AML-193 (cell line): ENCODE results near the gene SLC25A52.
"Not testable (repeated sequence)": the region's sequence is repeated elsewhere in the genome, so short reads cannot be mapped to it uniquely, and the experiment has no call there.

Source experiments
- DNase-seq, 2 experiments: peaks; one replicate each; lab custom pipeline; 2025; lab: John Stamatoyannopoulos, UW

The SLC25A52 gene

DNA sequence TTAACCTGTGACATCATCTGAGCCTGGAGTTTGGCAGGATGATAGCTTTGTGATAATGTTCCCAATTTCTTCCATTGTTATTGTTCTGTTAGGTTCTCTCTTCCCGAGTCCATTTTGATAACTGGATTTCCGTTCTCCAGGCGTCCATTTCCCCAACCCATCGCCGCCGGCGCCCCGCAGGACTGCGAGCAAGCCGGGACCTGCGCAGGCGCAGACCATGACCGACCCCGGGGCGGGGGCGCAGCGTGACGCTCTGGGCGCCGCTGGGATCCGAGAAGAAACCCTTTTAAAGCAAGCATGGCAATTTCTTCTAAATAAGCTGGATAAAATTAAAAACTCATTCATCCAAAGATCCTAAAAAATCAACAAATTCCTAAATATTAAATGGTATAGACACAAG lies at the start of gene SLC25A52:
TSS of gene SLC25A52 (minus strand) at position 186 of the 400 bp plus-strand sequence. CDS start 219 bp downstream, outside the sequence.
- DNase-seq, result no peak

- DNase-seq, result not testable (repeated sequence)
These were observed 48.4 kb upstream of the SLC25A52 start for GRCh38 chr18:31809049-31809448.

DNA sequence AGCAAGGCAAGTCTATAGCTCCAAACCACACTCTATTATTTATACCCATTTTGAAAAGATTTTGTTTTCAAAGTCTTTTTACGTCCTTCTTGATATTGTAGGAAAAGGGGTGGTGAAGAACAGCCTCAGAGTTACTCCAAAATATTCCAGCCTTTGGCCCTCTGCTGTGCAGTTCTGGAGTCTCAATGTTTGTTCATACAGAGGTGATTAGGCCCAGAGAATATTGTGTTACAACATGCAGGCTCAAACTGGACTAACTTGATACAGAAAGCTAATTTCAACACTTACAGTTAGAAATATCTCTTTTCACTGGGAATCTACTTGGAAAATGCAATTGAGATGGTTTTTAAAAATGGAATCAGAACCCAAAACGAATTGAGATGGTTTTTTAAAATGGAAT lies 40.4 kb upstream of the SLC25A52 start:
- DNase-seq, result no peak

GRCh38 chr18:31799257-31799656 lies 38.6 kb upstream of the SLC25A52 start:
- DNase-seq, result not testable (repeated sequence)

GRCh38 chr18:31798399-31798798 lies 37.7 kb upstream of the SLC25A52 start:
- DNase-seq, result no peak

DNA sequence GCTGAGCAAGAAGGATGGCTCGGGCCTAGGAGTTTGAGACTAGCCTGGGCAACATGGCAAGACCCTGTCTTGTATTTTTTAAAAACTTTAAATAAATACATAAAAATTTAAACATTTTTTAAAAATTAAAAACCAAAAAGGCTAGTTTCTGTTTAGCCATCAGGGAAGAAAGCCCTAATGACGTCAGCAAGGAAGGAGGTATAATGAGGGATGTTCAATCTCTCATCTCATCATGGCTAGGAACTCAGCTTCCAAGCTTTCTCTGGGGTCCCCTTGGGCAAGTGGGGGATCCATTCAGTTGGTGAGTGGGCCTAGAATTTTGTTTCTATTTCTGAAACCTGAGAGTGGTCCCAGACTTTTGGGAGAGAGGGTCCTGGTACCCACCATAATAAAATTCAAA lies 35.1 kb upstream of the SLC25A52 start:
- no peak for DNase-seq

GRCh38 chr18:31793531-31793930 lies 32.9 kb upstream of the SLC25A52 start:
- no peak for DNase-seq

DNA sequence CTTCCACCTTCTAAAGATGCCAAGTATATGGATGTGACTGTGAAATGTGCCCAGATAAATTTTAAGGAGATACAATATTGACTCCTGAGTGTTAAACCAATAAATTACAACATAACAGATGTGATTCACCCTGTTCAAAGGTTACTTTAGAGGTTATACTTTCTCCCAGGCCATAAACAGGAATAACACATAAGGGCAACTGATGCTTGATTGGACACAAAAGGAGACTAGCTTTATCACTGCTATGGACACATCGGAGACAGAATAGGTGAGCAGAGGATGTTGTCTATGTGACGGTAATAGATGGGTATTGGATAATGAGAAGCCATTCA lies 31.9 kb upstream of the SLC25A52 start:
- no peak for DNase-seq

GRCh38 chr18:31791817-31792579 lies 31.3 kb upstream of the SLC25A52 start:
- DNase-seq, result peak; percentile 89 to 92

DNA sequence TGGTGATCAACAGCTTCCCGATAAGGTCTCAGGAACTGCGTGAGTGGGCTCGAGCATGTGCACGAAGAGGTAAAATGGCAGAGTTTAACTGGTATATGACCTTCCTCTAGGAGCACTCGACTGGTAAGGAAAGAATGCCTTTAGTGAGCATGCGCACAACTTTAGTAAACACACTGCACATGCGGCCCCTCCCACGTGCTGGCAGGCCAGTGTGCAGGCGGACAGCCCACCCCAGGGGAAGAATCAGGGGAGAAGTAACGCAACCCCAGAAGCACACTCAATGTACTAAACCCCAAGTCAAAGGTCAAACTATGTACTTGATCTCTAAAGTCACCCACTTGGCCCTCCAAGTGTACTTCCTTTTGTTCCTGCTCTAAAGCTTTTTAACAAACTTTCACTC lies 28.7 kb upstream of the SLC25A52 start:
- DNase-seq, result no peak

DNA sequence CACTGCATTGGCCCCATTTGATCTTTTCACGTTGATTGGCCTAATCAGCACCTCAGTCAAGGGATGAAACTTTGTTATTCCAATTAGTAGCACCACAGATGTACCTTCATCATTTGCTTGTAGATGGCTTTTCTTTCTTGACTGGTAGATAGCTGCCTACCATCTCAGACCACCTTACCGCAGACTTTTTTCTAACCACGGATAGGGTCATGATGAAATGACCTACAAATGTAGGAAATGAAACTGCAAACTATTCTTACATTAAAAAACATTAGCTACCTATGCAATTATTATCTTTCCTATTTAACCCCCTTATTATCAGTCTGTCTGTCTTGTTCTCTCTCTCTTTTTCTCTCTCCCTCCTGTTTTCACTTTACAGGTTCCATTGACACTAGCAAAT lies 22.4 kb upstream of the SLC25A52 start:
- DNase-seq, result no peak

DNA sequence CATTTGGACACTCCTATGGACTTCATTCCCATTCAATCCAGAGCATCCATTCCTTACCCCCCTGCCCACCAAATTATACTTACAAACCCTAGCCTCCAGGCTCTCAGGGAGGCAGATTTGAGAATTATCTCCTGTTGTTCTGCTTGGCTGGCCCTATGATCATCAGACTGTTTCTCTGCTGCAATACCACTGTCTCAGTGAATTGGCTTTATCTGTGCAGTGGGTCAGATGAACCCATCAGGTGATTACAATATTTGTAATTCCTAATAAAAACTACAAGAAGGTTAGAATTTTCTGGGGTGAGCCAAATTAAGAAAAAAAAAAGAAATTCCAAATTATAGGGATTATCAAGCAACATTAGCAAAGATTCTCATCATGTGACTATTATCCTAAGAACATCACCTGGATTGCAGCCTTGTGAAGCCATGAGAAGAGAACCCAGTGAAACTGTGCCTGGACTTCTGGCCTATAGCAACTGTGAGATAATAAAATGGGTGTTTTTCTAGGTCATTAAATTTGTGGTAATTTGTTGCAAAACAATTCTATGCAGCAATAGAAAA lies 17.8 kb upstream of the SLC25A52 start:
- no peak for DNase-seq

DNA sequence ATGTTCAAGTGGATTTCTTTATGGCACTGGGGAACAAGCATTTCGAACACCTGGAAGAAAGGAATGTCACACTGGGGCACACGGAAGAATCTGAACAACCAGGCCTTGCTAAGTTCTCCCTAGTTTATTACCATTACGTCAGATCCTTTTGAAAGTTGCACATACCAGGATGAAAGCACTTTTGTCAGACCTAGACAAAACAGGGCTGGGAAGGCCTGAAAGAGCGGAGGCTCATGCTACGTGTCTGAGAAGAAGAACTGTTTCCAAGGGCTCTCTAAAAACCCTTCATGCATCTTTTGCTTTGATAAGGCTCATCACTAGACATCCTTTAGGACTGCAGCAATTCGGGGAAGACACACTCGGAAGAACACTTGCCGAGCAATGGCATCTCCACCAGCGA lies 15.4 kb upstream of the SLC25A52 start:
- DNase-seq, result no peak

DNA sequence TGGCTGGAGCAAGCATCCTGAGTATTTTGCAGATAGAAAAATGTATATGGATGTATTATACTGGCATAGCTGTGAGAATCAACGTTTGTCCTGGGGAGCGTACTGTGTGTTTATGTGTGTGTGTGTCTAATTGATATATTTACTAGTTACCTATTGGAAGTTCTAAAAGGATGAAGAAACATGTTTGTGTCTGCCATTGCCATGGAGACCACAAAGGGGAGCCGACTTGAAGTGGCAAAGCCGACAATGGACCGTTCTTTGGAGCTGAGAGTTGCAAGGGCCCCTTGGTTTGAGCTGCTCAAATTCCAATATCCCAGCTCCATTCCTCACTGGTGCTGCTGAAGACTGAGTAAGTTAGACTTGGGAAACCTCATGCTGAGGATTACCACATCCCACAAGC lies 14.3 kb upstream of the SLC25A52 start:
- DNase-seq, result no peak

- no peak for DNase-seq
These were observed 13.8 kb upstream of the SLC25A52 start for GRCh38 chr18:31774477-31774785.

DNA sequence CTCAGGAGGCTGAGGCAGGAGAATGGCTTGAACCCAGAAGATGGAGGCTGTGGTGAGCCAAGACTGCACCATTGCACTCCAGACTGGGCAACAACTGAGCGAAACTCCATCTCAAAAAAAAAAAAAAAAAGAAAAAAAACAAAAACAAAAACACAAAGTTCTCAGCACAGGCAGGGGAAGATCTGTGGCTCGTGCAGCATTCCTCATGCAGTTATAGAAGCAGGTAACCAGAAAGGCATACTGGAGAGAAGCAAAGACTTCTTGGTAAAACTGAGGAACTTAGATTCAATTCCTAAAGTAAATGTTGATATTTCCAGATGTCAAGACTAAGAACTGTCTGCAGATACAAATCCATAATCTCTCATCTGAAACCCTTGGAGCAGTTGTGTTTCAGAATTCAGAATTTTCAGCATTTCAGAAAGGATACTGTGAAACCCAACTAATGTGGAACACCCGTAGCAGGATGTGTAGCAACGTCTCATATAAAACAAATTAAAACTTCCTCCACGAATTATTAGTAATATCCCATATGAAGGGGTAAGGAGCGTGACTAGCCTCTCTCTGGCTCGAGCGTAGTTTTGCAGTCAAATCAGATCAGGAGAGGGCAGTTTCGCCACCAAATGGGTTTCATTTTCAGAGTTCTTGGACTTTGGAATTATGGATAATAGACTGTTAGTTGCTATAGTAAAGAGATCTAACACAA lies 13.2 kb upstream of the SLC25A52 start:
- DNase-seq, result no peak

- DNase-seq, result no peak
These were observed 12.0 kb upstream of the SLC25A52 start for GRCh38 chr18:31772699-31773098.

DNA sequence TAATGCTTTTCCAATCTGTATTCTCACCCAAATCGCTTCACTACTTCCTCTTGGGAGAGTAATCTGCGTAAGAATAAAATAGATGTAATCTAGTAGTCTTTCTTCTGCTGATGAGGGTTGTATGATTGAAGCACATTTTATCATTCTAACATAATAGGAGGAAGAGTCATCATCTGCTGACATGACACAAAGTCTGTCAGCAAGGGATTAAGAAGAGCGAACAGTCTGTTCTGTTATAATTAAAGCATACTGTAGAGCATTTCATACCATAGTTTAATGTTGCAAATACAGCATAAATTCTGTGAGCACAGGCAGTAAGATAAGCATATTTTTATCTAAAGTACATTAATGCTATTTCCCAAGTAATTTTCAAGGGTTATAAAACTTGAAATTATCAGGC lies 10.4 kb downstream of the SLC25A52 start:
- DNase-seq, result no peak

GRCh38 chr18:31746396-31746795 lies 14.3 kb downstream of the SLC25A52 start:
- DNase-seq, result no peak

DNA sequence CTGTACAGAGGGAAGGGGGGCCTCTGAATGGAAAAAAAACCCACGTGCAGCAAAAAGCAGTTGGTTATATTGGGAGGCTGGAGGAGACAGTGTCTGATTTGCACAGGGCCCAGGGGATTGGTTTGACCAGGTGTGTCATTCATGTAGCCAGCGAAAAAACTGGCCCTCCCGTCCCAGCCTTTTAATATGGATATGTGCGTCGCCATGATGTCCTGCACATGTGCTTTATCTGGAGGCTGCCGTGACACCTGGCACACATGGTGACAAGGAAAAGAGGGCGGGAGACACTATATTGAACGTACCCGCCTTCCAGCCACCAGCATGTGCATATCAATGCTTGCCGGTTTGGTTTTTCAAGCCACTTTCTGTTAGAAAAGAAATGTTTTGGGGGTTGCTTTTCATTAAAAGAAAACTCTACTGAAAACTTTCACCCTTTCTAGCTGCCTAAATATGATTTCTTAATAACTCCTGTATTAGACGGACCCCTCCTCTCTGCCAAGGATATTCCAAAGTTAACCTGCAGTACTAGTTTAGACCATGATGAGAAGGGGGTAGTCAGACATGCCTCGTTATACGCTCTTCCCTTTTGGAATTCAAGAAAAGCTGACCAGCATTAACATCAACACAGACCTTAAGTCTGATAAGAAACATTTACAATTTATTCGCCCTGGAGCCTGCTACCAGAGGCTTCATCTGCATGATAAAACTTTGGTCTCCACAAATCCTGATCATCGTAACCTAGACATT lies 16.2 kb downstream of the SLC25A52 start:
- DNase-seq, result no peak

- not testable (repeated sequence) for DNase-seq
These were observed 17.1 kb downstream of the SLC25A52 start for GRCh38 chr18:31743600-31743999.

GRCh38 chr18:31741097-31741735 lies 19.5 kb downstream of the SLC25A52 start:
- DNase-seq, result peak; percentile 45 to 66
